HG02840 (cell line): Measurements from ENCODE around the gene ADH4.
"Not testable (repeated sequence)": the region's sequence is repeated elsewhere in the genome, so short reads cannot be mapped to it uniquely, and the experiment has no call there.

ENCODE experiments used
- ATAC-seq: cut with Tn5 transposase; IDR thresholded peaks from one replicate; pipeline ENCODE4 v1.9.1; 2021; ENCODE audit warnings: mild to moderate bottlenecking, moderate library complexity, moderate number of reproducible peaks; ENCODE audit not compliant: unreplicated experiment, low FRiP score

Gene ADH4

GRCh38 chr4:99084595-99084994, 59.5 kb downstream of the ADH4 start:
- no peak for ATAC-seq

DNA sequence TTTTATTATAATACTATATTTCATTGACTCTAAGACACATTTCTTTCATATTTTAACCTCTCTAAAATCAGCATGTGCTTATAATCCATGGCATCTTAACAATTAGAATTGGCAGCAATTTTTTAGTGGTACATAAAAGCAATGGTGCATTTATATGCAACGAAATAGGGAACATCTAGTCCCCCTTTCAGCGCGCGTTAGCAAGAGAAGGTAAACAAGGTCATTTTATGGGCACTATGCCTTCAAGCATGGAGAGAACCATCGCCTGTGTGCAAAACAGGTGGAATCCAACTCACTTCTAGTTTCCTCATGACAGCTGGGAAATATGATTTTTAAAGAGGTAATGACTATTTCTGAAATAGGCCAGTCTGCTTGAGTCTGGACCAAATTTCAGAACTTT, 61.9 kb downstream of the ADH4 start:
- ATAC-seq = no peak

- ATAC-seq = not testable (repeated sequence)
Observed at GRCh38 chr4:99080869-99081268, 63.2 kb downstream of the ADH4 start.

- ATAC-seq = no peak
Observed at GRCh38 chr4:99079625-99080295, 64.3 kb downstream of the ADH4 start.

DNA sequence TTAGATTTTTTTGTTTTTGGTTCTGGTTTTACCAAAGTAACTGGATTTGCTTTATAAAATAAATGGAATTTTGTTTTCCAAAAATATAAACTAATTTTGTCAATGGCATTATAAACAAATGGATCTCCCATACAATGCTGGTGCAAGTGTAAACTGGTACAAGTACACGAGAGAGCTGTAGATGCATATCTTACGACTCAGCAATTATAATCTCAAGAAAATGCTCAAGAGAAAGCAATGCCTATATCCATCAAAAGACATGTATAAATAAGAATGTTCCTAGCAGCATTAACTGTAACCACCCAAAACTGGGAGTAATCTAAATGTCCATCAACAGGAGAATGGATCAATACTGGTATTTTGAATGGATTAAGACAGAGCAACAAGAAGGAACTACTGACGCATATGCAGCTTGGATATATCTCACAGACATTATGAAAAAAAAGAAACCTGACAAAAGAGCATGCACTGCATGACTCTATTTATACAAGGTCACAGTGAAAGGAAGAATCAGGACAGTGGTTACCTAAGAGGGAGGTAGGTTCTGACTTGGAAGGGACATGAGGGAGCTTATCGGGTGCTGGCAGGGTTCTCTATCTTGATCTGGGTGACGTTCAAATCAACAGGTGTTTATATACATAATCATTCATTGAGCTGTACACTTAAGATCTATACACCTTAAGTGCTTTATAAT, 65.0 kb downstream of the ADH4 start:
- ATAC-seq = no peak

DNA sequence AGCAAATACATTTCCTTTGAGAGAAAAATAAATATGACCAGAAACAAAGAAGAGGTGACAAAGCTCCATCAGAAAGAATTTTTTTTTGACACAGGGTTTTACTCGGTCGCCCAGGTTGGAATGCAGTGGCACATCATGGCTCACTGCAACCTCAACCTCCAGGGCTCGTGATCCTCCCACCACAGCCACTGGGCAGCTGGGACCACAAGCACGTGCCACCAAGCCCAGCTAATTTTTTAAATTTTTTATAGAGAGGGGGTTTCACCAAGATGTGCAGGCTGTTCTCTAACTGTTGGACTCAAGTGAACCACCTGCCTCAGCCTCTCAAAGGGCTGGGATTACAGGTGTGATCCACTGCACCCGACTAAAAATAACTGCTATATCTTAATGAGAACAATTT, 65.8 kb downstream of the ADH4 start:
- no peak for ATAC-seq

GRCh38 chr4:99077177-99077576, 66.9 kb downstream of the ADH4 start:
- no peak for ATAC-seq

- ATAC-seq = no peak
Observed at GRCh38 chr4:99076292-99076976, 67.7 kb downstream of the ADH4 start.

- no peak for ATAC-seq
Observed at GRCh38 chr4:99074816-99075215, 69.3 kb downstream of the ADH4 start.
